ENCODE data around the gene MRPL21.
"Not testable (repeated sequence)": the region's sequence is repeated elsewhere in the genome, so short reads cannot be mapped to it uniquely, and the experiment has no call there.

Gene MRPL21

GRCh38 chr11:68911731-68912130 is 8.1 kb upstream of the MRPL21 start:
- DNase-seq (ENCODE audit: low read depth) = no peak

DNA sequence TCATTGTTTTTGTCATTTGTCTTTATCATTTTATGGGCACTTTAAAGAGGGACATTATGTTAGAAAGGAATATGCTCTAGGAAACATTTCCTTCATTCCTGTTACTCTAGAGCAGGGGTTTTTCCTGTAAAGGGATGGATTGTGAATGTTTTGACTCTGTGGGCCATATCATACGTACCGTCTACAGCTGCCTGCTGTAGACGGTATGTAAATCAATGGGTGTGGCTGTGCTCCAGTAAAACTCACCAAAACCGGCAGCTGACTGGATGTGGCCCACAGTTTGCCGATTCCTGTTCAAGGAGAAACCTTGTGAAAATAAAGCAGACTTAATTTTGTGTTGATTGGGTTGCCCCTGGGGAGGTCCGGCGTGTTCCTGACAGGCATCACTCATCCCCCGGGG is 7.3 kb upstream of the MRPL21 start:
- no peak for DNase-seq (ENCODE audit: low read depth)

GRCh38 chr11:68908273-68908672 is 4.6 kb upstream of the MRPL21 start:
- DNase-seq (ENCODE audit: low read depth) = no peak

DNA sequence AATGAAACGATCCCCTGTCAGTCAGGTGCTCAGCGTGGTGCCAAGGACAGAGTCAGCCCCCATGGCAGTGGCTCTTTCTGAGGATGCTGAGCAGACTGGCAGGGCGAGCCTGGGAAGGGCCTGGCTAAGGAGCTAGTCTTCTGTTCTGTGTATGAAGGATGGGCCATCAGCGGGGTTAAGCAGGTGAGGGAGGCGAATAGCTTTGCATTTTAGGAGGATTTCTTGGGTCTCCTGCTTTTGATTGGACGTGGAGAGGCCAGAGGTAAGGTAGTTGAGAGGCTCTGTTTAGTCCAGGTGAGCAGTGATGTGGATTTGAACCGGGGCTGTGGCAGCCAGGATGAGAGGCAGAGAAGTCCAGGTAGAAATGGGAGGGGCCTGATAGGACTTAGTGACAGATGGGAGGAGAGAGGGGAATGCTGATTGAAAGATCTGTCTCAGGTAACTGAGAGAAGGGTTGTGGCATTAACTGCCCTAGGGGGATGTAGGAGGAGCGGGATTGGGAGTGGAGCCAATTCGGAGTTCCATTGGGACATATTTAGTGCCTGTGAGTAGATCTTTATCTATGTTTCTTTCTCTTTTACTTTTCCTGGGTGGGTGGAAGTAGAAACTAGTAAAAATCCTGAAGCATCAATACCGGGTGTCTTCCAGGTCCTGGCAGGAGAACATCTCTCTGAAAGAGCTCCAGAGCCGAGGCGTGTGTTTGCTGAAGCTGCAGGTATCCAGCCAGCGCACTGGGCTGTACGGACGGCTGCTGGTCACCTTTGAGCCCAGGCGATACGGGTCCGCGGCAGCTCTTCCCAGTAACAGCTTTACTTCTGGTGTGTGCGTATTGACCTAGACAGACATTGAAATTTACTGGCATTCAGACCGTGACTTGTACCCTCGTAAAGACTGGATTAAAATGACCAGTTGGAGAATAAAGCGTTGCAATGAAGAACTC is 2.1 kb upstream of the MRPL21 start:
- no peak for DNase-seq (ENCODE audit: low read depth)

DNA sequence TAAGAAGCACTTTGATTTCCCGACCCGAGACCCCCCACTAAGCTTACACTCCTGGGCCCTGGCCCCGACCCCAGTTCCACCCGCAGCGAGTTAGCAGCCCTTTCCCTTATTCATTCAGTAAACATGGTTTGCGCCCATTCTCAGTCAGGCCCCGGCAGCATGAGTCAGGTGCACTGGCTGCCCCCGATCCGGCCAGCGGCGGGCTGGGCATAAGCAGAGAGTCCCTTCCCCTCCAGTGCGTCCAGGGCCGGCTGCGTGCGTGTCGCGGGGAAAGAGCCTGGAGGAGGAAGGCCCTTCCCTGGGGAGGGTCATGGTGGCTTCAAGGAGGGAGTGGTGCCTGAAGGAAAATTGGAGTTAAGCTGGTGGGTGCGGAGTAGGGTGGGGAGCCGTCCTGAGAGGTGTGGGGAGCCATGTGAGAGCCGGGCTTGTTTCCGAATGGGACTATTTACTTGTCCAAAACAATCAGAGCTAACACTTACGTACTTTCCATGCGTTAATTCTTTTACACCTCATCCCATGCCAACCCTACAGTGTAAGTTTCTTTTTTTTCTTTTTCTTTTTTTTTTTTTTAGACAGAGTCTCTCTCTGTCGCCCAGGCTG is 716 bp upstream of the MRPL21 start:
- DNase-seq (ENCODE audit: low read depth) = peak; percentile 20

GRCh38 chr11:68900835-68901381 is 2.7 kb downstream of the MRPL21 start:
- DNase-seq (ENCODE audit: low read depth) = no peak

- no peak for DNase-seq (ENCODE audit: low read depth)
Observed at GRCh38 chr11:68897441-68897840, 6.2 kb downstream of the MRPL21 start.

DNA sequence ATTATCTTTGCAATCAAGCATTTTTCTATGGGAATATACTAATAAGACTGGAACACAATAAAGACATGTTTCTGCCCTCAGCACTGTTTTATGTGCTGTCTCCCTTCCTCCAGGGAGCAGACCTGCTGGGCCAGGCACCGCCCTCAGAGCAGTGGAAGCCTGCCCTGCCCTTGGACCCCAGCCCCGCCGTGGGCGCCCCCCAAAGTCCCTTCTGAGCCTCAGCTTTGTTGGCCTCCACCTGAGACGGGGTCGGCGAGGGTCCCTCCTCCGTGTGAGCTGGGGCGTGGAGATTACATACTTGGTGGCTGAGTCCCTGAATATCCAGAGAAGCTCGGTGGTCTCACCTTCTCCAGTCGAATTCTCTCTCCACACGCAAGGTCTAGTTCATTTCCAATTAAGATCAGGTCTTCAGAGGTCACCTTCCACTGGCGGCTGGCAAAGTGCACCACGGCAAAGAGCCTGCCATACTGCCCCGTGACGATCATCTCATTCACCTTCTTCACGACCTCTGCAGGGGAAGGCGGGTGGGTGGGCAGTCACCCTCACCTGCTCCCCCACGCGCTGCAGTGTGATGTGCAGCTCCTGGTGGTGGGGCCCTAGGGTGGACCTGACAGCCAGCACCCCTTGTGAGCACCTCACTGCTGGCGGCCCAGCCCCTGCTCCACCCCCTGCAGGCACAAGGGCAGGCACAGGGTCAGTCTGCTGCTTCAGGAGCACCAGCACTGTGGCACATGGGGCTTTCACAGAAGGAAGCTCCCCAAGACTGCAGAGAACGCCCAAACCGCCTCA is 7.3 kb downstream of the MRPL21 start:
- DNase-seq (ENCODE audit: low read depth) = no peak

- no peak for DNase-seq (ENCODE audit: low read depth)
Observed at GRCh38 chr11:68893282-68893681, 10.3 kb downstream of the MRPL21 start.

GRCh38 chr11:68892576-68892975 is 11.1 kb downstream of the MRPL21 start:
- DNase-seq (ENCODE audit: low read depth) = no peak

GRCh38 chr11:68891351-68891948 is 12.2 kb downstream of the MRPL21 start:
- DNase-seq (ENCODE audit: low read depth) = no peak

GRCh38 chr11:68890490-68891231 is 13.0 kb downstream of the MRPL21 start:
- no peak for DNase-seq (ENCODE audit: low read depth)

DNA sequence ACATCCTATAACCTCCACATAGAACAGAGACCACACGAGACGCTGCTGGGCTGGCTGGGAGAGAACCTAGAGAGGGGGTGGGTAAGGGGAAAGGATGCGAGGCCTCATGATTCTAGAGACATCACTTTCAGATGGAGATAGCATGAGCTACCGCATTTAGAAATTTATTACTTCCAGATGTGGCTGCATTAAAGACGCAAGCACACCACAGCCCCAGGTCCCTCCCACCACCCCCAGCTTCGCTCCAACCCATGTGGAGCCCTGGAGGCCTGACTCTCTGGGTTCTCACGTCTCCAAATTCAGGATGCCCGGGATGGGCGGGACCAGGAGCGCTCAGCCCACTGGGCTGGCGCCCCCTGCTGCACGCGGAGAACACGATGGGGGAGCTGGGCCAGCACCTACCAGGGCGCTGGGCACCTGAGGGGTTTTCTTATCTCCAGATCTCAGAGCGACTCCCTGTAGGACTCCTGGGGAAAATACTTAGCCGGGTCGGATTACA is 13.6 kb downstream of the MRPL21 start:
- no peak for DNase-seq (ENCODE audit: low read depth)

DNA sequence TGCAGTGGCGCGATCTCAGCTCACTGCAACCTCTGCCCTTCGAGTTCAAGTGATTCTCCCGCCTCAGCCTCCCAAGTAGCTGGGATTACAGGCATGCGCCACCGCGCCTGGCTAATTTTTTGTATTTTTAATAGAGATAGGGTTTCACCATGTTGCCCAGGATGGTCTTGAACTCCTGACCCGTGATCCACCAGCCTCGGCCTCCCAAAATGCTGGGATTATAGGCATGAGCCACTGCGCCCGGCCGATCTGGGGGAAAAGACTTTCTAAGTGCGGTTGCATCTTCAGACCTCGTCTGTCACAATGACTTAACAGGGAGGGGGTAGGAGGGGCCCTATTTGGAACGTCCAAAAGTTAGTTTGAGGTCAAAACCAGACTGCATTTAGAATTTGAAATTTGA is 18.8 kb downstream of the MRPL21 start:
- not testable (repeated sequence) for DNase-seq (ENCODE audit: low read depth)

DNA sequence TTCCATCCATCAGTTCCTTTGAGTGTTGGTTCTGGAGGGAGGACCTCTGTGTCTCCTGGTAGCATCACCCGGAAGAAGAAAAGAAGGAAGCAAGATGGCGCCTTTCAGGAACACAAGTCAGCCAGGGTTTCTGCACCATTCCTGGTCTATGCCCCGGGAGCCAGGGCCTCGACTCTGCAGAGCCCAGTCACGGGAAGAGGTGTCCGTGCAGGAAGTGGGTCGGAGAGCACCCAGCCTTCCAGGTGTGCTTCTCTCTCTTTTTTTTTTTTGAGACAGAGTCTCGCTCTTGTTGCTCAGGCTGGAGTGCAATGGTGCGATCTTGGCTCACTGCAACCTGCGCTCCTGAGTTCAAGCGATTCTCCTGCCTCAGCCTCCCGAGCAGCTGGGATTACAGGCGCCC is 21.2 kb downstream of the MRPL21 start:
- DNase-seq (ENCODE audit: low read depth) = no peak

- DNase-seq (ENCODE audit: low read depth) = no peak
Observed at GRCh38 chr11:68881320-68881719, 22.3 kb downstream of the MRPL21 start.

- no peak for DNase-seq (ENCODE audit: low read depth)
Observed at GRCh38 chr11:68880851-68881250, 22.8 kb downstream of the MRPL21 start.

DNA sequence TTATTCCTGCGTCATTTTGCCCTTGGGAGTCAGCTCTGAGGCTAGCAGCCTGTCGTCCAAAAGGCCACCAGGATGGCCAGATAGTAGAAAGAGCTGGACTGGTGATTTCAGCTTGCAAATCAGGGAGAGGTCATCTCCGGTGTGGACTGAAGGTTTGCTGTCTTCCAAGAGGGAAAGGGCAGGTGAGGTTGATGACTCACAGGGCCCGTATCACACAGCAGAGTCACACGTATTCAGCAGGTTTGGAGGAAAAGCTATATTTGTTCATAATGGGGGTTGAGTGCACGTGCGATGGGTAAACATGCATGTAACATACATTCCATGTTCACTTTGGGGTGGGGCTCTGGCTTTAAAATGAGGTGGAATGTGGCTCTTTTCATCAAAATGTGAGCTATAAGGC is 25.6 kb downstream of the MRPL21 start:
- no peak for DNase-seq (ENCODE audit: low read depth)

- DNase-seq (ENCODE audit: low read depth) = no peak
Observed at GRCh38 chr11:68872216-68873003, 31.2 kb downstream of the MRPL21 start.

GRCh38 chr11:68870470-68870869 is 33.2 kb downstream of the MRPL21 start:
- no peak for DNase-seq (ENCODE audit: low read depth)

Data from CMK (cell line).